Ovary (tissue), 3 donors: Measurements from ENCODE around the gene JADE2.

Experiments used
- CTCF ChIP-seq, 3 donors: fragments of 450-650 bp in 2 of 3; fragments of 200-600 bp in 1 of 3; IDR thresholded peaks; one replicate each; pipeline versions ENCODE4 v1.5.1 to v1.8.0; 2016 to 2022; ENCODE audit warnings: antibody characterized with exemption in 3 of 3, mild to moderate bottlenecking in 1 of 3
- EP300 ChIP-seq: sonication (generic); formaldehyde crosslinking; IDR thresholded peaks from one replicate; pipeline ENCODE4 v1.6.1; 2017; ENCODE audit warnings: antibody characterized with exemption
- POLR2A ChIP-seq: fragments of 450-650 bp; IDR thresholded peaks from one replicate; pipeline ENCODE4 v1.6.1; 2017; ENCODE audit warnings: antibody characterized with exemption, mild to moderate bottlenecking, moderate library complexity
- donor health status: DM: no; HTN: no; CAD: no.

- TF ChIP-seq CTCF (IDR thresholded peaks at IDR 0.05) = no peak
- TF ChIP-seq POLR2A = no peak
- TF ChIP-seq EP300 = no peak
Measured at GRCh38 chr5:134576386-134577021, 51.0 kb downstream of the JADE2 start.
